Measurements from ENCODE around the gene KIF23.

DNA sequence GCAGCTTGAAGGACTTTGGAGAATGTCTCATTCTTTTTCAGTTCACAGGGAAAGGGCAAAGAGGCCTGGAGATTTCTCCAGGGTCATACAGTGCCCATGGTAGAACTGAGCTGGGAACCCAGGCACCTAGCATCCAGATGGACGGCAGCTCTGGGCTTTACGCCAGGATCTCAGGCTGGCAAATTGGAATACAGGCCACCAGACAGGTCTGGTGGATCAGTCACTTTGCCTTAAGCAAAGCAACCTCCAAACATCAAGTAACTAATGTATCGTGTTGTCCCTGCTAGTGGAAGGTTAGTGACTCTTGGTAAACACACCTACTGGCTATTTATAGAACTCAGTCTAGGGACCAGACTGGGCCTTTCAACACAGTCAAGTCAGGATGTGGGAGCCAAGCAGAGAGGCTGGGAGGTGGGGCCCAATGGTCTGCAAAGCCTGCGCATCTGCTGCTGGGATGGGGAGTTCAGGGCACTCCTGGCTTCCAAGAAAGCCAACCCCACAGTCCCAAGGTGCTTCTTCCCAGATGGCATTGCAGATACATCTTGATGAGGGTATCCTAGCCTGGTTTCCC lies 68.6 kb downstream of the KIF23 start:
- TF ChIP-seq EP300 (IDR thresholded peaks at IDR 0.05; ENCODE audit: borderline replicate concordance in 1 of 2, low read depth in 1 of 2, low read length in 1 of 2) (peak in 1 of 2 experiments; percentile 37; a peak in 1 of 4 replicates), FOXM1 (IDR thresholded peaks at IDR 0.05; ENCODE audit: low read depth) (no peak), RFX5 (IDR thresholded peaks at IDR 0.05; ENCODE audit: low read length) (no peak), RAD21 (IDR thresholded peaks at IDR 0.05; ENCODE audit: low read length) (no peak), NRF1 (IDR thresholded peaks at IDR 0.05; ENCODE audit: low read depth, low read length) (no peak), CHD2 (IDR thresholded peaks at IDR 0.05; ENCODE audit: low read length, partially characterized antibody) (peak; percentile 34)
- TF ChIP-seq, protein P1, sequence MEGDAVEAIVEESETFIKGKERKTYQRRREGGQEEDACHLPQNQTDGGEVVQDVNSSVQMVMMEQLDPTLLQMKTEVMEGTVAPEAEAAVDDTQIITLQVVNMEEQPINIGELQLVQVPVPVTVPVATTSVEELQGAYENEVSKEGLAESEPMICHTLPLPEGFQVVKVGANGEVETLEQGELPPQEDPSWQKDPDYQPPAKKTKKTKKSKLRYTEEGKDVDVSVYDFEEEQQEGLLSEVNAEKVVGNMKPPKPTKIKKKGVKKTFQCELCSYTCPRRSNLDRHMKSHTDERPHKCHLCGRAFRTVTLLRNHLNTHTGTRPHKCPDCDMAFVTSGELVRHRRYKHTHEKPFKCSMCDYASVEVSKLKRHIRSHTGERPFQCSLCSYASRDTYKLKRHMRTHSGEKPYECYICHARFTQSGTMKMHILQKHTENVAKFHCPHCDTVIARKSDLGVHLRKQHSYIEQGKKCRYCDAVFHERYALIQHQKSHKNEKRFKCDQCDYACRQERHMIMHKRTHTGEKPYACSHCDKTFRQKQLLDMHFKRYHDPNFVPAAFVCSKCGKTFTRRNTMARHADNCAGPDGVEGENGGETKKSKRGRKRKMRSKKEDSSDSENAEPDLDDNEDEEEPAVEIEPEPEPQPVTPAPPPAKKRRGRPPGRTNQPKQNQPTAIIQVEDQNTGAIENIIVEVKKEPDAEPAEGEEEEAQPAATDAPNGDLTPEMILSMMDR (IDR thresholded peaks at IDR 0.05), result no peak
- TF ChIP-seq, protein P2, sequence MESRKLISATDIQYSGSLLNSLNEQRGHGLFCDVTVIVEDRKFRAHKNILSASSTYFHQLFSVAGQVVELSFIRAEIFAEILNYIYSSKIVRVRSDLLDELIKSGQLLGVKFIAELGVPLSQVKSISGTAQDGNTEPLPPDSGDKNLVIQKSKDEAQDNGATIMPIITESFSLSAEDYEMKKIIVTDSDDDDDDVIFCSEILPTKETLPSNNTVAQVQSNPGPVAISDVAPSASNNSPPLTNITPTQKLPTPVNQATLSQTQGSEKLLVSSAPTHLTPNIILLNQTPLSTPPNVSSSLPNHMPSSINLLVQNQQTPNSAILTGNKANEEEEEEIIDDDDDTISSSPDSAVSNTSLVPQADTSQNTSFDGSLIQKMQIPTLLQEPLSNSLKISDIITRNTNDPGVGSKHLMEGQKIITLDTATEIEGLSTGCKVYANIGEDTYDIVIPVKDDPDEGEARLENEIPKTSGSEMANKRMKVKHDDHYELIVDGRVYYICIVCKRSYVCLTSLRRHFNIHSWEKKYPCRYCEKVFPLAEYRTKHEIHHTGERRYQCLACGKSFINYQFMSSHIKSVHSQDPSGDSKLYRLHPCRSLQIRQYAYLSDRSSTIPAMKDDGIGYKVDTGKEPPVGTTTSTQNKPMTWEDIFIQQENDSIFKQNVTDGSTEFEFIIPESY (IDR thresholded peaks at IDR 0.05; ENCODE audit: borderline replicate concordance, low read depth), result no peak
- TF ChIP-seq, protein P3, sequence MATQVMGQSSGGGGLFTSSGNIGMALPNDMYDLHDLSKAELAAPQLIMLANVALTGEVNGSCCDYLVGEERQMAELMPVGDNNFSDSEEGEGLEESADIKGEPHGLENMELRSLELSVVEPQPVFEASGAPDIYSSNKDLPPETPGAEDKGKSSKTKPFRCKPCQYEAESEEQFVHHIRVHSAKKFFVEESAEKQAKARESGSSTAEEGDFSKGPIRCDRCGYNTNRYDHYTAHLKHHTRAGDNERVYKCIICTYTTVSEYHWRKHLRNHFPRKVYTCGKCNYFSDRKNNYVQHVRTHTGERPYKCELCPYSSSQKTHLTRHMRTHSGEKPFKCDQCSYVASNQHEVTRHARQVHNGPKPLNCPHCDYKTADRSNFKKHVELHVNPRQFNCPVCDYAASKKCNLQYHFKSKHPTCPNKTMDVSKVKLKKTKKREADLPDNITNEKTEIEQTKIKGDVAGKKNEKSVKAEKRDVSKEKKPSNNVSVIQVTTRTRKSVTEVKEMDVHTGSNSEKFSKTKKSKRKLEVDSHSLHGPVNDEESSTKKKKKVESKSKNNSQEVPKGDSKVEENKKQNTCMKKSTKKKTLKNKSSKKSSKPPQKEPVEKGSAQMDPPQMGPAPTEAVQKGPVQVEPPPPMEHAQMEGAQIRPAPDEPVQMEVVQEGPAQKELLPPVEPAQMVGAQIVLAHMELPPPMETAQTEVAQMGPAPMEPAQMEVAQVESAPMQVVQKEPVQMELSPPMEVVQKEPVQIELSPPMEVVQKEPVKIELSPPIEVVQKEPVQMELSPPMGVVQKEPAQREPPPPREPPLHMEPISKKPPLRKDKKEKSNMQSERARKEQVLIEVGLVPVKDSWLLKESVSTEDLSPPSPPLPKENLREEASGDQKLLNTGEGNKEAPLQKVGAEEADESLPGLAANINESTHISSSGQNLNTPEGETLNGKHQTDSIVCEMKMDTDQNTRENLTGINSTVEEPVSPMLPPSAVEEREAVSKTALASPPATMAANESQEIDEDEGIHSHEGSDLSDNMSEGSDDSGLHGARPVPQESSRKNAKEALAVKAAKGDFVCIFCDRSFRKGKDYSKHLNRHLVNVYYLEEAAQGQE (IDR thresholded peaks at IDR 0.05; ENCODE audit: low read depth, low read length), result no peak
